NT2/D1 (cell line): ENCODE measurements around the gene NECTIN1.

Experiments used
- DNase-seq: peaks from one replicate; pipeline ENCODE4 v3.0.0-alpha.2; 2011; ENCODE audit warnings: low read depth, low spot score
- H3K27me3 ChIP-seq: 2 replicates; pipeline ENCODE4 v1.6.0; 2011; ENCODE audit warnings: mild to moderate bottlenecking; ENCODE audit not compliant: insufficient read length, insufficient read depth
- H3K36me3 ChIP-seq: 2 replicates; pipeline ENCODE4 v1.6.1; 2011; ENCODE audit warnings: mild to moderate bottlenecking, low read length, mixed read lengths; ENCODE audit not compliant: insufficient read depth, insufficient read length
- H3K4me1 ChIP-seq: 2 replicates; pipeline ENCODE4 v1.5.1; 2011; ENCODE audit not compliant: insufficient read depth, insufficient read length
- H3K4me3 ChIP-seq: 2 replicates; pipeline ENCODE4 v1.5.1; 2011; ENCODE audit warnings: low read depth; ENCODE audit not compliant: insufficient read length
- H3K9ac ChIP-seq: 2 replicates; pipeline ENCODE4 v1.6.0; 2011; ENCODE audit warnings: low read depth; ENCODE audit not compliant: insufficient read length
- H3K9me3 ChIP-seq: 2 replicates; pipeline ENCODE4 v1.5.1; 2011; ENCODE audit warnings: mild to moderate bottlenecking, low read length; ENCODE audit not compliant: insufficient read depth
- SUZ12 ChIP-seq: IDR thresholded peaks from 2 replicates; pipeline ENCODE4 v1.6.1; 2011; ENCODE audit not compliant: insufficient read length, insufficient read depth; ENCODE audit errors: extremely low read depth
- YY1 ChIP-seq: IDR thresholded peaks from 2 replicates; pipeline ENCODE4 v1.6.1; 2011; ENCODE audit not compliant: insufficient read length, insufficient read depth
- ZNF274 ChIP-seq: IDR thresholded peaks from 2 replicates; pipeline ENCODE4 v1.6.1; 2011; ENCODE audit warnings: mild to moderate bottlenecking, low read depth, low read length

Gene NECTIN1

DNA sequence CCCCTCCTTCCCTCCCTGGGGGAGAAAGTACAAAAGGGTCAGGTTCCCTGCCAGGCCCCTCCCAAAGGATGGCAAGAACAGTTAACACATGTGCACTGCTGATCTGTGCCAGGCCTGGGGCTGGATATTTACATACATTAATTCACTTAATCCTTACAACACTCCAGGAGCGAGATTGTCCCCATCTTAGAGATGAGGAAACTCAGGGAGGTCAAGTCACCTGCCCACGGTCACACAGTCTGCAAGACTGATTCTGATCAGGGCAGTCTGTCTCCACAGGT lies 36.5 kb downstream of the NECTIN1 start:
- H3K9ac ChIP-seq = no peak overlapping the region
- TF ChIP-seq SUZ12 (no peak), YY1 (no peak), ZNF274 (no peak)
- no peaks in the 10 kb centered on the region for H3K27me3 ChIP-seq
- H3K4me1 ChIP-seq = peaks cover 27% of the 10 kb centered on the region
- H3K9me3 ChIP-seq = no peaks in the 10 kb centered on the region
- H3K4me3 ChIP-seq = no peak overlapping the region
- no peak for DNase-seq
- peaks cover 4% of the 10 kb centered on the region for H3K36me3 ChIP-seq

- no peaks in the 10 kb centered on the region for H3K9me3 ChIP-seq
- TF ChIP-seq ZNF274 (no peak), SUZ12 (no peak), YY1 (no peak)
- H3K27me3 ChIP-seq = no peaks in the 10 kb centered on the region
- H3K36me3 ChIP-seq = peaks cover 4% of the 10 kb centered on the region
- H3K4me3 ChIP-seq = no peak overlapping the region
- H3K4me1 ChIP-seq = peaks cover 27% of the 10 kb centered on the region
- H3K9ac ChIP-seq = no peak overlapping the region
- no peak for DNase-seq
Measured at GRCh38 chr11:119691701-119692539, 37.1 kb downstream of the NECTIN1 start.

DNA sequence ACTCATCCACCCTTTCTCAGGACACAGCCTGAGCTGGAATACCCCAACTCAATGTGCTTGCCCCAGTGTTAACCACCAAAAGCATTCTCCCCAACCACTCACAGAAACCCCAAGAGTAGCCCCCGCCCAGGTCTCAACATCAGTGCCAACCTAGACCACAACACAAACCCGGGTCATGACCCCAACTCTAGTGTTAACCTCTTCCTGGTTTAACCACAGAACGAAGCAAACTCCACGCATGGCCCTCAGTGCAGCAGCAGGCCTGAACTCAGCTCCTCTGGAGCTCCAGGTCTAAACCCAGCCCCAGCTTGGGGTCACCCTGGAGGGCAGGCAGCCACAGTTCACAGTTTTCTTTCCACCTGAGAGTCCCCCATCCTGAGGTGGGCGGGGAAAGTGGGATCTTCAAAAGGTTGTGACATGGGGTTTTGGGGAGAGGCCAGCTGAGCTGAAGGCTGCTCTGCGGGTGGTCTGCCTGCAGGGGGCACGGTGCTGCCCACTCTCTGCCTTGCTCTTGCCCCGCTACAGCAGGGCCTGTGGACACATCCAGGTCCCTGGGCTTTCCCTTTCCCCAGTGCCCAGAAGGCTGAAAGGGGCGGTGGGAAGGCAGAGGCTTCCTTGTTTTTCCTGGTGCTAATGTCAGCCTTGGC lies 37.9 kb downstream of the NECTIN1 start:
- TF ChIP-seq YY1 (no peak), SUZ12 (no peak), ZNF274 (no peak)
- no peak for DNase-seq
- Histone ChIP-seq H3K36me3 (peaks cover 4% of the 10 kb centered on the region), H3K9me3 (no peaks in the 10 kb centered on the region), H3K4me3 (no peak overlapping the region), H3K27me3 (no peaks in the 10 kb centered on the region), H3K9ac (no peak overlapping the region), H3K4me1 (peaks cover 27% of the 10 kb centered on the region)

DNA sequence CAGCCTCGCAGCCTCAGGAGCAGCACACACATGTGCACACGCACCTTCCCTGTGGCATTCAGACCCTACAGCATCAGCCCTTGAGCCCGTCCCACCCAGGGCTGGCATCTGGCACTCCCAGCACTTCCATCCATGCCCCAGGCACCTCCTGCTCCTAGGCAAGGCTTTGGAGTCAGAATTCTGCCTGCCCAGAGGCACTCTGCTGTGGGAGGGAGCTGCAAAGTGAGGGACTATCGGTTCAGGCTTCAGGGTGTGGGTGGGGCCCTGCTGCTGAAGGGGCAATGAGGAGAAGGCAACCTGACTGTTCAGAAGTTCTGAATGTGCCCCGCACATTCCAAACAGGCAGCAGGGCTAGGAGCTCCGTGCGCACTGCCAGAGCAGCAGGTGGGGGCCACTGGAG lies 39.7 kb downstream of the NECTIN1 start:
- no peaks in the 10 kb centered on the region for H3K9me3 ChIP-seq
- H3K36me3 ChIP-seq = no peaks in the 10 kb centered on the region
- H3K9ac ChIP-seq = no peak overlapping the region
- H3K4me3 ChIP-seq = no peak overlapping the region
- no peak for TF ChIP-seq SUZ12
- no peak for TF ChIP-seq ZNF274
- no peak for TF ChIP-seq YY1
- H3K27me3 ChIP-seq = no peaks in the 10 kb centered on the region
- no peak for DNase-seq
- H3K4me1 ChIP-seq = peaks cover 41% of the 10 kb centered on the region

DNA sequence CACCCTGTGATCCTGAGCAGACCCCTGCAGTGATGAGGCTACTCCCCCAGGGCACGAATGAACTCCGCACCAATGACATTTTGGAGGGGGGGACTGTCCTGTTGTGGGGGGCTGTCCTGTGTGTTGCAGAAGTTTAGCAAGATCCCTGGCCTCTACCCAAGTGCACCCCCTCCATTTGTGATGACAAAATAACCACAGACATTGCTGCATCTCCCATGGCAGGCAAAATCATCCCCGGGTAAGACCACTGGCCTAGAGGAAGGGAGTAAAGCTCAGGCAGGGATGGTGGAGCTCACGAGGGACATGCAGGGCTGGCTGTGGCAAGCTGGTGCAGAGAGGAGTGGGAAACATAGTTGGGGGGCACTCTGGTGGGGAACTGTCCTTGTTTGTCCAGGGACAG lies 40.6 kb downstream of the NECTIN1 start:
- no peak overlapping the region for H3K4me3 ChIP-seq
- no peaks in the 10 kb centered on the region for H3K36me3 ChIP-seq
- H3K9me3 ChIP-seq = no peaks in the 10 kb centered on the region
- H3K9ac ChIP-seq = no peak overlapping the region
- H3K4me1 ChIP-seq = peaks cover 41% of the 10 kb centered on the region
- TF ChIP-seq ZNF274 = no peak
- TF ChIP-seq SUZ12 = no peak
- no peak for TF ChIP-seq YY1
- no peaks in the 10 kb centered on the region for H3K27me3 ChIP-seq
- DNase-seq = no peak

DNA sequence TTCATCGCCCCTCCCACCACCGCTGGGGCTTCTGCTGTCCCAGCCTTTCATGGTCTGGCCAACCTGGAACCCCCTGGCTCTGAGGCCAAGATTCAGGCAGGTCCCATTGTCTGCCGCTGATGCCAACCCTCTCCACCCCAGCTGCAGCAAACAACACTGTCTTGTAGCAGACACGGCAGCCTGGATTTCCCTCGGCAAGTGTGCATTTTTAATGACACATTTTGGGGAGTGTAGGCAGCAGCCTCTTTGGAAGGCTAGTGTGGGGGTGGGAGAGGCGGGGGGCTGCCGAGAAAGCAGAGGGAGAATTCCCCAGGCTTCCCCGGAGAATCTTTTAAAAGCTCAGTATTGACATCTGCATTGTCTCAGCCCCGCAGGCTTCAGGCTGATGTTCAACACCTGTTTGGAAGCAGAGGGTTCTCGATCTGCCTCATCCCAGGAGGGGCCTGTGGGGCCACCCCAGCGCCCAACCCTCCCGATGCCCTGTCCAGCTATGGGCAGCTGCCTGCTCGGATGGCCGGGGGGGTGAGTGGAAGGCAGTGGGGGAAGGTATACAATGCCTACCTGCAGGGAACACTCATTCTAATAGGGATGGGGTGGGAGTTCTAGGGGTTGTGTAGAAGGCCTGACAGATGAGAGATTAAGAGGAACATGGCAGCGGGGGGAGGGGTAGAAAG lies 41.5 kb downstream of the NECTIN1 start:
- H3K9me3 ChIP-seq = no peaks in the 10 kb centered on the region
- H3K36me3 ChIP-seq = no peaks in the 10 kb centered on the region
- no peaks in the 10 kb centered on the region for H3K27me3 ChIP-seq
- no peak overlapping the region for H3K4me3 ChIP-seq
- DNase-seq = no peak
- H3K9ac ChIP-seq = no peak overlapping the region
- no peak for TF ChIP-seq SUZ12
- TF ChIP-seq ZNF274 = no peak
- TF ChIP-seq YY1 = no peak
- peaks cover 41% of the 10 kb centered on the region for H3K4me1 ChIP-seq
